ENCODE measurements around the gene PITRM1. TPM values are rescaled to one million over a fixed set of nuclear protein-coding genes. Genes with fewer than 3 reads are reported as not detected.

PITRM1 gene
- total RNA-seq, 2 donors from 2014 or later: 43.7 to 52.3 TPM

GRCh38 chr10:3169673-3170072 lies 2.9 kb downstream of the PITRM1 start:
- DNase-seq: no peak
- Histone ChIP-seq H3K9me3 (no peaks in the 10 kb centered on the region), H3K4me3 (no peak overlapping the region), H3K9ac (ENCODE audit: low read depth in 2 of 2, low read length in 2 of 2) (no peak overlapping the region), H3K4me1 (peaks cover 7% of the 10 kb centered on the region), H3K36me3 (peaks cover under 1% of the 10 kb centered on the region), H3K27me3 (no peaks in the 10 kb centered on the region), H3K27ac (no peak overlapping the region)
- no peak for TF ChIP-seq CTCF (IDR thresholded peaks at IDR 0.05)
- intact Hi-C loops (cut with DNase I): no loop called here

GRCh38 chr10:3169271-3169670 lies 3.3 kb downstream of the PITRM1 start:
- intact Hi-C loops (cut with DNase I): no loop called here
- no peak overlapping the region for H3K9ac ChIP-seq (ENCODE audit: low read depth in 2 of 2, low read length in 2 of 2)

GRCh38 chr10:3167611-3168330 lies 4.8 kb downstream of the PITRM1 start:
- H3K9ac ChIP-seq (ENCODE audit: low read depth in 2 of 2, low read length in 2 of 2): no peak overlapping the region
- DNase-seq: no peak
- H3K27me3 ChIP-seq: no peaks in the 10 kb centered on the region
- intact Hi-C loops (cut with DNase I): no loop called here
- H3K4me1 ChIP-seq: peaks cover 7% of the 10 kb centered on the region
- no peaks in the 10 kb centered on the region for H3K9me3 ChIP-seq
- no peak overlapping the region for H3K4me3 ChIP-seq
- TF ChIP-seq CTCF (IDR thresholded peaks at IDR 0.05): no peak
- no peak overlapping the region for H3K27ac ChIP-seq
- peaks cover 6% of the 10 kb centered on the region for H3K36me3 ChIP-seq

More at GRCh38 chr10:3169271-3169670, 3.3 kb downstream of the PITRM1 start:
- Histone ChIP-seq H3K27me3 (no peaks in the 10 kb centered on the region), H3K4me3 (no peak overlapping the region), H3K27ac (no peak overlapping the region), H3K4me1 (peaks cover 7% of the 10 kb centered on the region), H3K9me3 (no peaks in the 10 kb centered on the region), H3K36me3 (peaks cover 5% of the 10 kb centered on the region)
- no peak for DNase-seq
- TF ChIP-seq CTCF (IDR thresholded peaks at IDR 0.05): no peak

- no peak overlapping the region for H3K27ac ChIP-seq
- peaks cover 5% of the 10 kb centered on the region for H3K4me1 ChIP-seq
- TF ChIP-seq CTCF (IDR thresholded peaks at IDR 0.05): no peak
- peaks cover 6% of the 10 kb centered on the region for H3K36me3 ChIP-seq
- no peak for DNase-seq
- H3K4me3 ChIP-seq: no peak overlapping the region
- no peaks in the 10 kb centered on the region for H3K9me3 ChIP-seq
- intact Hi-C loops (cut with DNase I): no loop called here
- H3K9ac ChIP-seq (ENCODE audit: low read depth in 2 of 2, low read length in 2 of 2): no peak overlapping the region
- H3K27me3 ChIP-seq: no peaks in the 10 kb centered on the region
Observed at GRCh38 chr10:3166496-3167290, 5.9 kb downstream of the PITRM1 start.

GRCh38 chr10:3165196-3165595 lies 7.4 kb downstream of the PITRM1 start:
- H3K4me1 ChIP-seq: no peaks in the 10 kb centered on the region
- H3K9me3 ChIP-seq: no peaks in the 10 kb centered on the region
- no peak overlapping the region for H3K27ac ChIP-seq
- no peak overlapping the region for H3K9ac ChIP-seq (ENCODE audit: low read depth in 2 of 2, low read length in 2 of 2)
- no peak for DNase-seq
- no peaks in the 10 kb centered on the region for H3K27me3 ChIP-seq
- intact Hi-C loops (cut with DNase I): no loop called here
- no peak overlapping the region for H3K4me3 ChIP-seq
- peaks cover 6% of the 10 kb centered on the region for H3K36me3 ChIP-seq
- no peak for TF ChIP-seq CTCF (IDR thresholded peaks at IDR 0.05)
